GM19372 (cell line): ENCODE data around the gene ZNF225.
A peak's percentile ranks its signal among the peaks of the same experiment; 100 is the strongest.
"Not testable (repeated sequence)": the region's sequence is repeated elsewhere in the genome, so short reads cannot be mapped to it uniquely, and the experiment has no call there.

Experiments
- ATAC-seq: cut with Tn5 transposase; IDR thresholded peaks from one replicate; pipeline ENCODE4 v1.9.1; 2021; ENCODE audit warnings: mild to moderate bottlenecking, low read depth, moderate library complexity; ENCODE audit not compliant: unreplicated experiment

ZNF225 gene

GRCh38 chr19:44151491-44151890 lies 38.3 kb downstream of the ZNF225 start:
- no peak for ATAC-seq

- no peak for ATAC-seq
These were observed 43.3 kb downstream of the ZNF225 start for GRCh38 chr19:44156475-44156874.

GRCh38 chr19:44163789-44164188 lies 50.6 kb downstream of the ZNF225 start:
- no peak for ATAC-seq

- ATAC-seq: no peak
These were observed 51.1 kb downstream of the ZNF225 start for GRCh38 chr19:44164327-44164672.

- peak; percentile 88 for ATAC-seq
These were observed 51.7 kb downstream of the ZNF225 start, which contains the start of gene ZNF226 for GRCh38 chr19:44164673-44165512. Gene ZNF226 (plus strand): TSS chr19:44165100. CDS start chr19:44170081, 4,981 bp downstream.

- ATAC-seq: not testable (repeated sequence)
These were observed 57.5 kb downstream of the ZNF225 start for GRCh38 chr19:44170660-44171059.

- ATAC-seq: no peak
These were observed 63.4 kb downstream of the ZNF225 start for GRCh38 chr19:44176590-44176989.

- no peak for ATAC-seq
These were observed 67.8 kb downstream of the ZNF225 start for GRCh38 chr19:44180968-44181367.

GRCh38 chr19:44182145-44182544 lies 68.9 kb downstream of the ZNF225 start:
- no peak for ATAC-seq
